ENCODE data around the gene TRIM33.
"Not testable (repeated sequence)": the region's sequence is repeated elsewhere in the genome, so short reads cannot be mapped to it uniquely, and the experiment has no call there.

The TRIM33 gene

DNA sequence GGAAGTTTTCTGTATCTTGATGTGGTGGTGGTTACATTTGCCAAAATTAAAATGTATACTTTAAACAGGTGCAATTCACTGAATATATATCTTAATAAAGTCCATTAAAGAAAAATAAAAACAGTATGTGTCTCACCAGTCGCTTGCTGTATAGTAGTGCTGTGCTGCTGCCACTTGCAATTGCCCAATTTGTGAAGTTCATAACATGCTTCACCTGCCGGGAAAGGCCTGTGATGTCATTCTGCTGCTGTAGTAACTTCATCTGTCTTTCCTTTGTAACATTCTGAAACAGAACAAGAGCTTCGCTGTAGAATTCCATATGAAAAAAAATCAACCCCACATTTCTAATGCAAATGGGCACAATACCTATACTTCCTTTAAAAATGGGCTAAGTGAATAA, 83.4 kb downstream of the TRIM33 start:
- H3K9me3 ChIP-seq (replicated peaks; ENCODE audit: insufficient read depth, low read length) = no peaks in the 10 kb centered on the region
- H3K4me2 ChIP-seq (ENCODE audit: low read depth, low read length) = no peak overlapping the region
- H3K36me3 ChIP-seq (replicated peaks; ENCODE audit: insufficient read depth, low read length) = no peaks in the 10 kb centered on the region
- H3K4me1 ChIP-seq (ENCODE audit: low read length) = no peaks in the 10 kb centered on the region
- no peak for DNase-seq
- no peaks in the 10 kb centered on the region for H4K20me1 ChIP-seq (ENCODE audit: insufficient read depth, low read length)
- TF ChIP-seq EZH2phosphoT487 (IDR thresholded peaks at IDR 0.05; ENCODE audit: low read length) = no peak
- TF ChIP-seq EZH2 (optimal IDR thresholded peaks at IDR 0.05; ENCODE audit: low read depth, low read length) = no peak
- TF ChIP-seq, protein P1, sequence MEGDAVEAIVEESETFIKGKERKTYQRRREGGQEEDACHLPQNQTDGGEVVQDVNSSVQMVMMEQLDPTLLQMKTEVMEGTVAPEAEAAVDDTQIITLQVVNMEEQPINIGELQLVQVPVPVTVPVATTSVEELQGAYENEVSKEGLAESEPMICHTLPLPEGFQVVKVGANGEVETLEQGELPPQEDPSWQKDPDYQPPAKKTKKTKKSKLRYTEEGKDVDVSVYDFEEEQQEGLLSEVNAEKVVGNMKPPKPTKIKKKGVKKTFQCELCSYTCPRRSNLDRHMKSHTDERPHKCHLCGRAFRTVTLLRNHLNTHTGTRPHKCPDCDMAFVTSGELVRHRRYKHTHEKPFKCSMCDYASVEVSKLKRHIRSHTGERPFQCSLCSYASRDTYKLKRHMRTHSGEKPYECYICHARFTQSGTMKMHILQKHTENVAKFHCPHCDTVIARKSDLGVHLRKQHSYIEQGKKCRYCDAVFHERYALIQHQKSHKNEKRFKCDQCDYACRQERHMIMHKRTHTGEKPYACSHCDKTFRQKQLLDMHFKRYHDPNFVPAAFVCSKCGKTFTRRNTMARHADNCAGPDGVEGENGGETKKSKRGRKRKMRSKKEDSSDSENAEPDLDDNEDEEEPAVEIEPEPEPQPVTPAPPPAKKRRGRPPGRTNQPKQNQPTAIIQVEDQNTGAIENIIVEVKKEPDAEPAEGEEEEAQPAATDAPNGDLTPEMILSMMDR (IDR thresholded peaks at IDR 0.05; ENCODE audit: low read length) = no peak
- no peaks in the 10 kb centered on the region for H3K9me2 ChIP-seq (replicated peaks; ENCODE audit: insufficient read depth, low read length)
- H3F3A ChIP-seq (ENCODE audit: insufficient read depth, low read length) = no peaks in the 10 kb centered on the region
- H2AFZ ChIP-seq (ENCODE audit: low read length) = no peak overlapping the region
- no peaks in the 10 kb centered on the region for H3K27me3 ChIP-seq (replicated peaks; ENCODE audit: insufficient read depth, low read length)
- no peak overlapping the region for H3K27ac ChIP-seq (ENCODE audit: low read length)
- H3K79me2 ChIP-seq (ENCODE audit: low read length) = no peaks in the 10 kb centered on the region
- no peak overlapping the region for H3K9ac ChIP-seq (ENCODE audit: low read length)
- no peak overlapping the region for H3K4me3 ChIP-seq (ENCODE audit: low read length)

DNA sequence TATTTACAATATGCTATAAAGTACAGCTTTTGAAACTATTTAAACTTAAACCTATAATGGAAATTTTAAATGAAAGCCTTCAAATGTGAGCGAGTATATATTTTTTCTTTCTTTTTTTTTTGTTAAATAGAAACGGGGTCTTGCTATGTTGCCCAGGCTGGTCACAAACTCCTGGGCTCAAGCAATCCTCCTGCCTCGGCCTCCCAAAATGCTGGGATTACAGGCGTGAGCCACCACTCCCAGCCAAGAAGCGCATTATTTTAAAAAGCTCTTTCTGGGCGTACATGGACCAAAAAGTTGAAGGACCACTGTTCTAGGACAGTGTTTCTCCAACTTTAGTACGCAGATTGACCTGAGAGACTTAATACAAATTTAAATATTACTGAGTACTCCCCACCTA, 87.5 kb downstream of the TRIM33 start:
- TF ChIP-seq EZH2 (optimal IDR thresholded peaks at IDR 0.05; ENCODE audit: low read depth, low read length) (no peak), EZH2phosphoT487 (IDR thresholded peaks at IDR 0.05; ENCODE audit: low read length) (no peak)
- TF ChIP-seq, protein P1 (IDR thresholded peaks at IDR 0.05; ENCODE audit: low read length) = no peak
- Histone ChIP-seq H3K36me3 (replicated peaks; ENCODE audit: insufficient read depth, low read length) (no peaks in the 10 kb centered on the region), H2AFZ (ENCODE audit: low read length) (no peak overlapping the region)

DNA sequence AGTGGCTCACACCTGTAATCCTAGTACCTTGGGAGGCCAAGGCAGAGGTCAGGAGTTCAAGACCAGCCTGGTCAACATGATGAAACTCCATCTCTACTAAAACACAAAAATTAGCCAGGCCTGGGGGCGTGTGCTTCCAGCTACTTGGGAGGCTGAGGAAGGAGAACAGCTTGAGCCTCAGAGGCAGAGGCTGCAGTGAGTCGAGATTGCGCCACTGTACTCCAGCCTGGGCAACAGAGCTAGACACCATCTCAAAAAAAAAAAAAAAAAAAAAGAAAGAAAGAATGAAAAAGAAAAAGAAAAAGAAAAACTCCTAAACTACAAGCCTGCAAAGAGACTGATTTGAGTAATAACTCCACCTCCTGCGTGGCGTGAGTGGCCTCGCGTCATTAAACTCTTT, 92.1 kb downstream of the TRIM33 start:
- not testable (repeated sequence) for H3K4me1 ChIP-seq (ENCODE audit: low read length); DNase-seq; H3K4me2 ChIP-seq (ENCODE audit: low read depth, low read length); H3F3A ChIP-seq (ENCODE audit: insufficient read depth, low read length); H4K20me1 ChIP-seq (ENCODE audit: insufficient read depth, low read length); H3K36me3 ChIP-seq (replicated peaks; ENCODE audit: insufficient read depth, low read length); H3K4me3 ChIP-seq (ENCODE audit: low read length); H3K79me2 ChIP-seq (ENCODE audit: low read length); H2AFZ ChIP-seq (ENCODE audit: low read length); H3K9me2 ChIP-seq (replicated peaks; ENCODE audit: insufficient read depth, low read length); H3K27ac ChIP-seq (ENCODE audit: low read length); H3K9ac ChIP-seq (ENCODE audit: low read length); H3K27me3 ChIP-seq (replicated peaks; ENCODE audit: insufficient read depth, low read length); H3K9me3 ChIP-seq (replicated peaks; ENCODE audit: insufficient read depth, low read length)

More for the DNA sequence above, 87.5 kb downstream of the TRIM33 start:
- Histone ChIP-seq H3K27me3 (replicated peaks; ENCODE audit: insufficient read depth, low read length) (no peaks in the 10 kb centered on the region), H3K9me2 (replicated peaks; ENCODE audit: insufficient read depth, low read length) (no peaks in the 10 kb centered on the region), H3K9ac (ENCODE audit: low read length) (no peak overlapping the region), H3F3A (ENCODE audit: insufficient read depth, low read length) (no peaks in the 10 kb centered on the region), H3K9me3 (replicated peaks; ENCODE audit: insufficient read depth, low read length) (no peaks in the 10 kb centered on the region), H3K4me3 (ENCODE audit: low read length) (no peak overlapping the region), H3K79me2 (ENCODE audit: low read length) (no peaks in the 10 kb centered on the region), H3K4me1 (ENCODE audit: low read length) (no peaks in the 10 kb centered on the region), H4K20me1 (ENCODE audit: insufficient read depth, low read length) (no peaks in the 10 kb centered on the region), H3K27ac (ENCODE audit: low read length) (no peak overlapping the region), H3K4me2 (ENCODE audit: low read depth, low read length) (no peak overlapping the region)
- DNase-seq = no peak

DNA sequence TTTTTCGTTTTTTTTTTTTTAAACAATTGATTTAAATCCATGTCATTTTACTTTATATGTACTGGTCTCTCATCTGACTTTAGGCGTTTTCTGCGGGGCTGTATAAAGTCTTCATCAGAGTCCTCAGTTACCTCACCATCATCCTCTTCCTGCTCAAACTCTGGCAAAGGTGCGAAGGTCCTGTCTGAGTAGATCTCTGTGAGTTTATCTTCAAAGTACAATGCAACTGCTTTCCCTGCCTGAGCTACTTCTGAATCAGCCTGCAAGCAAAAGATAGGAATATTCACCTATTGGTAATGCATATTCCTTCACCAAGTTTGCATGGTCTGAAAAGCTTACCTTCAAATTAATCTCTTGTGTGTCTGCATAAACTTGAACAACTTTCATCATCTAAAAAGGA, 113.4 kb downstream of the TRIM33 start:
- H3K4me2 ChIP-seq (ENCODE audit: low read depth, low read length) = no peak overlapping the region
- H3F3A ChIP-seq (ENCODE audit: insufficient read depth, low read length) = no peaks in the 10 kb centered on the region
- no peaks in the 10 kb centered on the region for H3K27me3 ChIP-seq (replicated peaks; ENCODE audit: insufficient read depth, low read length)
- H3K36me3 ChIP-seq (replicated peaks; ENCODE audit: insufficient read depth, low read length) = no peaks in the 10 kb centered on the region; the same call in 1 of the 2 replicates
- no peaks in the 10 kb centered on the region for H3K79me2 ChIP-seq (ENCODE audit: low read length)
- no peak overlapping the region for H3K27ac ChIP-seq (ENCODE audit: low read length)
- no peak for TF ChIP-seq EZH2phosphoT487 (IDR thresholded peaks at IDR 0.05; ENCODE audit: low read length)
- TF ChIP-seq EZH2 (optimal IDR thresholded peaks at IDR 0.05; ENCODE audit: low read depth, low read length) = no peak
- TF ChIP-seq, protein P1 (IDR thresholded peaks at IDR 0.05; ENCODE audit: low read length) = no peak
- DNase-seq = no peak
- no peaks in the 10 kb centered on the region for H3K4me1 ChIP-seq (ENCODE audit: low read length)
- H2AFZ ChIP-seq (ENCODE audit: low read length) = no peak overlapping the region
- no peaks in the 10 kb centered on the region for H3K9me2 ChIP-seq (replicated peaks; ENCODE audit: insufficient read depth, low read length)
- no peaks in the 10 kb centered on the region for H4K20me1 ChIP-seq (ENCODE audit: insufficient read depth, low read length)
- H3K9me3 ChIP-seq (replicated peaks; ENCODE audit: insufficient read depth, low read length) = no peaks in the 10 kb centered on the region
- no peak overlapping the region for H3K4me3 ChIP-seq (ENCODE audit: low read length)
- no peak overlapping the region for H3K9ac ChIP-seq (ENCODE audit: low read length)

All from MM.1S (cell line).